GM18861 (cell line): ENCODE data around the gene LRRC56.

ENCODE experiments used
- ATAC-seq: cut with Tn5 transposase; IDR thresholded peaks from one replicate; pipeline ENCODE4 v1.9.1; 2021; ENCODE audit not compliant: unreplicated experiment

LRRC56 gene

DNA sequence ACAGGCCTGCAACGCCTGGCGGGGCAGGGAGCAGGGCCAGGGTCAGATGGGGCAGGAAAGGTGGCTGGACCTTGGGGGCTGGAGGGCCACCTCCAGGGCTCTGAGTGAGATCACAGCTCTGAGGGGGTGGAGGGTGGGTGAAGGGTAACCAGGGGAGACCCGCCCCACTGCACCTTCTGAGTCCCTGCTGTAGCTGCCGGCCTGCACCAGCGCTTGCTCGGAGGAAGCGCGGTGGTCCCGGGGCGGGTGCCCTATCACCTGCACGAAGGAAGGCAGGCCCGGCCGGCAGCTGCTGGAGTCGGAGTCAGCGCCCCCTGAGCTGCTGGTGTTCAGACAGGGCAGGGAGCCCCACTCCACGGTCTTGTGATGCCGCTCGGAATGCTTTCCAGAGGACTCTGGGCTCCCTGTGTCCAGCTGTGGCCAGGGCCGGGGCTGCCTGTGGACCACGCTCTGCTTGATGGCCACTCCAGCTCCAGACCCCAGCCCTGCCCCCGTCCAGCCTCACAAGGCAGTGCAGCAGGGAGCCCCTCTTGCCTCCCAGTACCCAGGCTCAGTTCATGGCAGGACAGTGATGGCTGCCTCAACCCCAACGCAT is 19.4 kb downstream of the LRRC56 start:
- no peak for ATAC-seq

DNA sequence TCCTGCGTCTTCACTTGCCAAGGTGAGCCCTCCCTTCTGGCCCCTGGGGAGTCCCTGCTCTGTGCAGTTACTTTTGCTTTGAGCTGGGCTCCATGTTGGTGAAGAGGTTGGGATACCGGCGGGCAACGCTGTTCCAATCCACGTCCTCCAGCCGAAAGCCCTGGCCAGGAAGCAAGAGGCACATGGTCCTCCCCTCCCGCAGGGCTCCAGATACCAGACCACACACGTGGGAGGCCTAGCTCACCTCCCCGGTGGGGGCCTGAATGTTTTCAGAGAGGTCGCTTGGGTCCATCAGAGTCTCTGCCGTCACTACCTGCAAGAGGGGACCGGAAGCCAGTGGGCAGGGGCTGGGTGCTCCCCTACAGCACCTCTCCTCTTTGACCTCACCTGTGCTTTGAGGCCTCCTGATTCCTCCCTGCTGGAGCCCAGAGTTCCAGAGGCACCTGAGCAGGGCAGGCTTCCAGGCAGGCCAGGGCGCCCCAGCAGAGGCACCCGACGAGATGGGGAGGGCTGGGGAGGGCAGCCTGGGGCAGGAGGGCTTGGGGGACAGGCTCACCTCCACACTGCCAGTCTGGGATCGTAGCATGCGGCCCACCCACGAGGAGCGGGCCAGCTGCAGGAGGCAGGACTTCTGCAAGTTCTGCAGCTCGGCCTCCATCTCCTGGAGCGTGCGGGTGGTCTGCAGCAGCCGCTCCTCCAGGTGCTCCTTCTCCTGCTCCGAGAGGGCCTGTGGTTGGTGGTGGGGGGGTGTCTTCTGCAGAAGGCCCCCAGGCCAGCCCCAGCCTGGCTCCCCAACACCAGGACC is 20.2 kb downstream of the LRRC56 start:
- ATAC-seq, result no peak

DNA sequence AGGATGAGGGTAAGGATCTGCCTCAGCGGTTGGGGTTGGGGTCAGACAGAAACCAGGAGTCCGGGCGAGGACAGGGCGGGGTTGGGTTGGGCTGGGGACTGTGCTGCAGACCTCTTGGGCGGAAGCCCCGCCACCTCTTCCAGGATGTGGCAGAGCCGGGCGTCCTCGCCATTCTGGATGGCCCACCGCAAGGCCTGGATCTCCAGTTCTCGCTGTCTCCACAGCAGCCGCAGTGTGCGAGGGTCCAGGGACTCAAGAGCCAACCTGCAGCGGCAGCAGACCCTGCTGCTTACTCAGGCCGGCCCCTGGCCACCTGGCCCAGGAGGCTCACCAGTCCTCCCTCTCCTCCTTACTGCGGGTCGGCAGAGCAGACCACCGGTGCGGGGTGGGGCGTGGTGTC is 21.2 kb downstream of the LRRC56 start:
- ATAC-seq, result no peak

- no peak for ATAC-seq
These were observed 21.8 kb downstream of the LRRC56 start for GRCh38 chr11:559020-559620.

- no peak for ATAC-seq
These were observed 22.5 kb downstream of the LRRC56 start for GRCh38 chr11:559712-560304.

DNA sequence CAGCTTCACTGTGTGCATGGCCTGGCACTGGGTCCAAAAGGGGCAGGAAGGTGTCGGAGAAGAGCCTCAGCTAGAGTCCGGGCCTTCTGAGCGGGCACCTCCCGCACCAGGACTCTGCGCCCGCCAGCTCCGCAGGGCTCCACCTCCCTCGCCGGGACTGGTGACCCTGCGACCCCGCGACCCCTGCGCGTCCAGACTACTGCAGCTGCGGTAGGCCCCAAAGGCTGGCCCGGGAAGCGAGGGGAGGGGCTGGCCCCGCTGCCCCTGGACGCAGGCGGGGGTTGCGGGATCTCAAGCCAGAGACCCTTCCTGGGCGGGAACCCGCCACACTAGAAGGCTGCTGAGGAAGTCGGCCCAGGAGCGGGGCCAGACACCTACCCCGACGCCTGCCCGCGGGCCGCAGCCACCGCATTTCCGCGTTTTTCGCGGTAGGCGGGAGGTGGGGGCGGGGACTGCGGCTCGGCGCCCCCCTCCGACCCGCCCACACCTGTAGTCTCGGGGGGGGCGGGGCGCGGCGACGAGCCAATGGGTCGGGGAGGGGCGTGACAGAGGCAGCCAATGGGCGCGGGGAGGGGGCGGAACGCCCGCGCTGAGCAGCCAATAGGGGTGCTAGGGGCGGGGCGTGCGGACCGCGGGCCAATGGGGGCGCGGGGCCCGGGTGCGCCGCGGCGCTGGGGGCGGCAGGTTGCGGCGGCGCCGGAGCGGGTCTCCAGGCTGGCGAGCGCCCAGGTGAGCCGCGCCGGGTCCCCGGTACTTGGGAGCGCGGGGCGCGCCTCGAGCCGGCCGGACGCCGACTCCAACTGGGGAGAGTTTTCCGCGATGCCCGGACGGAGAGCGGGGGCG is 23.2 kb downstream of the LRRC56 start, which contains the start of the genes LMNTD2 and RASSF7:
TSS of gene LMNTD2 (minus strand) at position 434 of the 843 bp plus-strand sequence. CDS start at position 412, 22 bp downstream.
TSS of gene RASSF7 (plus strand) at position 666 of the 843 bp plus-strand sequence. CDS start 799 bp downstream, outside the sequence.
- peak; percentile 57 for ATAC-seq

- ATAC-seq, result peak; percentile 21
These were observed 24.0 kb downstream of the LRRC56 start for GRCh38 chr11:561148-562003.

DNA sequence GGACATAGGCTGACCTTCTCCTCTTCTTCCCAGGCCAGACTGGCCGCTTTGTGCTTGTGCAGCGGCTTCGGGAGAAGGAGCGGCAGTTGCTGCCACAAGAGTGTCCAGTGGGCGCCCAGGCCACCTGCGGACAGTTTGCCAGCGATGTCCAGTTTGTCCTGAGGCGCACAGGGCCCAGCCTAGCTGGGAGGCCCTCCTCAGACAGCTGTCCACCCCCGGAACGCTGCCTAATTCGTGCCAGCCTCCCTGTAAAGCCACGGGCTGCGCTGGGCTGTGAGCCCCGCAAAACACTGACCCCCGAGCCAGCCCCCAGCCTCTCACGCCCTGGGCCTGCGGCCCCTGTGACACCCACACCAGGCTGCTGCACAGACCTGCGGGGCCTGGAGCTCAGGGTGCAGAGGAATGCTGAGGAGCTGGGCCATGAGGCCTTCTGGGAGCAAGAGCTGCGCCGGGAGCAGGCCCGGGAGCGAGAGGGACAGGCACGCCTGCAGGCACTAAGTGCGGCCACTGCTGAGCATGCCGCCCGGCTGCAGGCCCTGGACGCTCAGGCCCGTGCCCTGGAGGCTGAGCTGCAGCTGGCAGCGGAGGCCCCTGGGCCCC is 24.8 kb downstream of the LRRC56 start:
- ATAC-seq, result no peak

DNA sequence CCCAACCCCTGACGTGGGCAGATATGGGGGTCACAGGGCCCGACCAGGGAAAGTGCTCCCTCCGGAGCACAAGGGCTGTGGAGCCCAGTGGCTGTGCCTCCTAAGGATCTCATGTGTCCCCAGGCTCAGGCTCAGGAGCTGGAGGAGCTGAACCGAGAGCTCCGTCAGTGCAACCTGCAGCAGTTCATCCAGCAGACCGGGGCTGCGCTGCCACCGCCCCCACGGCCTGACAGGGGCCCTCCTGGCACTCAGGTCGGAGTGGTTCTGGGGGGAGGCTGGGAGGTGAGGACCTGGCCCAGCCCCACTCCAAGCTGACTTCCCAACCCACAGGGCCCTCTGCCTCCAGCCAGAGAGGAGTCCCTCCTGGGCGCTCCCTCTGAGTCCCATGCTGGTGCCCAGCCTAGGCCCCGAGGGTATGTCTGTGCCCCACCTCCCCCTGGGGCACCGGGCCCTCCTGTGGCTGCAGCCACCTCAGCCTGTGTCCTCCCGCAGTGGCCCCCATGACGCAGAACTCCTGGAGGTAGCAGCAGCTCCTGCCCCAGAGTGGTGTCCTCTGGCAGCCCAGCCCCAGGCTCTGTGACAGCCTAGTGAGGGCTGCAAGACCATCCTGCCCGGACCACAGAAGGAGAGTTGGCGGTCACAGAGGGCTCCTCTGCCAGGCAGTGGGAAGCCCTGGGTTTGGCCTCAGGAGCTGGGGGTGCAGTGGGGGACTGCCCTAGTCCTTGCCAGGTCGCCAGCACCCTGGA is 25.9 kb downstream of the LRRC56 start:
- no peak for ATAC-seq

DNA sequence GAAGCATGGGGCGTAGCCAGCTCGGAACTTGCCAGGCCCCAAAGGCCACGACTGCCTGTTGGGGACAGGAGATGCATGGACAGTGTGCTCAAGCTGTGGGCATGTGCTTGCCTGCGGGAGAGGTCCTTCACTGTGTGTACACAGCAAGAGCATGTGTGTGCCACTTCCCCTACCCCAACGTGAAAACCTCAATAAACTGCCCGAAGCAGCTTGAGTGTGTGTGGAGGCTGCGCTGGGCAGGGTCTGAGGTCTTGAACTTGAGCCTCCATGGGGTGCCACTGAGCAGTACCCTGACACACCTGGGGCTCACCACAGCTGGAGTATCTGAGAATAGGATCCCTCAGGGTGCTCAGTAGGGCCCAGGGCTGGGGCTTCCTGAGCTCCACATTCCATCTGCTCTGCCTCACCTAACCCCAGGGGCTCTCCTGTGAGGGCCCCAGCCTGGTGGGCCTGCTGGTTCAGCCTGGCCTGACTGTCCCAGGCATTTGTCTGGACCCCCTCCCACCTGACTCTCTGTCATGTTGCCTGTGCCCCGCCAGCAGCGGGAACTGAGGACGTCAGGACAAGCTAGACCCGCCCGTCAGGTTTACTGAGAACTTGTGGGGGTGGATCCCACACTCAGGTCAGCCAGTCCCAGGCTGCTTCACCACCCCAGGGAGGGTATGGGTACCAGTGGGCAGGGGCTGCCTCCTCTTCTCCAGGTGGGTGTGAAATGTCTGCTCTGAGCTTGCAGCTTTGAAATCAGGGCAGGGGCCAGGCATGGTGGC is 26.7 kb downstream of the LRRC56 start:
- no peak for ATAC-seq

DNA sequence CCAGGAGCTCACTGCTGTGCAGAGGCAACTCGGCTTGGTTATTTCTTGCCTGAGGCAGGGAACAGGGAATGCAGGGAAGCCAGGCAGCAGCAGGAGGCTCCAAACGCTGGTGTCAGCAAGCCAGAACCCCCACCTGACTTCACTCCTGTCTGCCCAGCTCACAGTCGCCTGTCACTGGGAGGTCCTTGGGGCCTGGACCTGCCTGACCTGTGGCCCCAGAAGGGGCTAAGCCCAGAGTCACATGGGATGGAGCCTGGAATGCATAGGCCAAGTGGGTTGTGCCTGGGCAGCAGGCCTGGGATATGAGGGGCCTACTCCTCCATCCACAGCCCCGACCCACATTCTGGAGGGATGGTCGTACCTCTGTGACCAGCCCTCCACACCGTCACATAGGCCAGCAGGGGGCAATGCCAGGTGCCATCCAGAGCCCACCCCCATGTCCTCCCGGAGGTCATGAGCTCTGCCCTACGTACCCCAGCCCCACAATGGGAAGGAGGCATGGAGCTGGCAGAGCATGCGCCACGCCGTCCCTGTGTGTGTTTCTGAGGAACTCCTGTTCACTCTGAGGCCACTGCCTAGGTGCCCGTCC is 28.7 kb downstream of the LRRC56 start:
- ATAC-seq, result no peak

- no peak for ATAC-seq
These were observed 29.8 kb downstream of the LRRC56 start for GRCh38 chr11:567011-567628.

DNA sequence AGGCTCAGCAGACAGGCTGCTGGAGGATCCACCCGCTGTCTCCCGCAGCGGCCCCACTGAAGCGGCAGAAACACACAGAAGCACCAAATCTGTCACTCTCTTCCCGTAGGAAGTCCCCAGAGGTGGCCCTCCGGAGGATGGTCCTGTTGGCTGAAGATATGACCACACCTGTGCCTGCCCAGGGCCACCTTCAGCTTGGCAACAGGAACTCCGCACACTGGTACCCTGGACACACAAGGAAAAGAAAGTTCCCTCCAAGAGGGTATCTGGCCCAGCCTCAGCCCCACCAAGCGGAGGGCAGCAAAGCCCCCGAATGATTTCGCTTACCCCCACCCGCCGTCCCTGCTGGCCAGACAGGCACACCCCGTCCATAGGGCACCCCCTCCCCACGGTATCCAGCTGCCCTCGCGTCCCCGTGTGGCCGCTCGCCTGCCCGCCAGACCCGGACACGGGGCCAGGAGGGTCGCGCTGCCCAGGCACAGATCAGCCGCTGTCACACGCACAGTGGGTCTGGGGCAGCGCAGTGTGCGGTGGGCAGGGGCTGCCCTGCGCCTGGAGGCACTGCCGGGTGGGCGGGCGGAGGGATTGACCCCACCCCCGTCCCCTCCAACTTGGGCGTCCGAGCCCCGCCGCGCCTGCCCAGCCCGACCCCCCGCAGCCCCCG is 30.4 kb downstream of the LRRC56 start:
- peak; percentile 5 for ATAC-seq

DNA sequence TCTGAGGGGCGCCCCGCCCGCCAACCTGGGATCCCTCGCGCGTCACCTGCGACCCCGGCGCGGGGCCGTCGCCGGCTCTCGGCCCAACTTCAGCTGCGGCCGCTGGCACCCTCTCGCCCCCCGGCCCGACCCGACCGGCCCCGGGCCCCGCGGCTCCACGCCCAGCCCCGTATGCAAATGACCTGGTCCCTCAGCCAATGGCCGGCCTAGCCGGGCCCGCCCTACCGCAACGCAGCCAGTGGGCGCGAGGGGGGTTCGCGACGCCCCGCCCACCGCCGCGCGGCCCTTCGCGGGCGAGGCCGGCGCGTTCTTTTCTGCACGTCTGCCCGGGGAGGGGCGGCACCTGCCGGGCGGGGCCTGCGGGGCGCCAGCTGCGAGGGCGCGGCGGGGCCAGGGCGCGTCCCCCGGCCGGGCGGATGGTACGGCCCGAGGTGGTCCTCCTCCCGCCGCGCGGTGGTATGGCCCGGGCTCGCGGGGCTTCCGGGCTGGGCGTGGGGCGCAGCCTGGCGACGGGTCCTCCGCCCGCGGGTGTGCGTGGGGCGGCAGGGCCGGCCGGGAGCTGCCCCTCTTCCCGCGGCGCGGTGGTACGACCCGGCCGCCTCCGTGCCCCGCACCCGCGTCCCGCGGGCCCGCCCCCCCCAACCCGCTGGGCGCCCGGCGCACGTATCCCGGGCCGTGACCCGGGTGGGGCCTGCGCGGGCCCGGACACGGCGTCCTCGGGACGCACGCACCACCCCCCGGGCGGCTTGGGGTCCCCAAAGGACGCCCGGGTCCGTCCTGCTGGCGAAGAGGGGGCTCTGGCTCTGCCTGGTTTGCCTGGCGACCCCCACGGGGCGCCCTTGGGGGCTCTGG is 31.2 kb downstream of the LRRC56 start:
- peak; percentile 76 for ATAC-seq

DNA sequence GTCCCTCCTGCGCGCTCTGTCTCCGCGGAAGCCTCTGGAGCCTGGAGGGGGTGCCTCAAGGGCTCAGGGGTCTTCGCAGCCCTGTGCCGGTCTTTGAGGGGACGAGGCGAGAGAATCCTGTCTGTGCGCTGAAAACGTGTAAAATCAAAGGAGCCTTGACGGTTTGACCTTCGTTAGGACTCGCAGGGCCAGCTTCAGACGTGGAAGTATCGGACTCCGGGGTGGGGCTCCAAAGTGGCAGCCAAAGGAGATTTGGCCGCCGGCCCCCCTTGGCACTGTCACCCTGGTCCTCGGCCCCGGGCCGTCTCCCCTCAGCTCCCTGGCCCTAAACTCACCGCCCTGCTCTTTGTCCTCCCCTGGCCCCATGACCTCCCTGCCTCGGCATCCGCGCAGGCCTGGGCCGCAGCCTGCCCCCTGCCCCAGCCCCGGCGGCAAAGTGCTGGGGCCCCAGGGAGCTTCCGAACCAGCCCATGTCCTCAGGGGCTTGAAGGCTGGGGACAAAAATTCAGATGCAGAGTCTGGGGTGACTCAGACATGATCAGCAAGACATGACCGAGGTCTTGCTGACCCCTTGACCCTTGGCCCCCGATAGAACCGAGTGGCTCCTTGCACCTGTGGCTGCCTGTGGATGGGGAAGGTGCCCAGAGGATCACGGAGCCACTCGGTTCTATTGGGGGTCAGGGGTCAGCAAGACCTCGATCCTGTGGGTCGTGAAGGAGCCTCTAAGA is 32.0 kb downstream of the LRRC56 start:
- ATAC-seq, result no peak
